Measurements from ENCODE around the gene EN1.

GRCh38 chr2:118841828-118842461, 5.5 kb downstream of the EN1 start:
- TF ChIP-seq CTCF (IDR thresholded peaks at IDR 0.05) = no peak
- TF ChIP-seq POLR2A (IDR thresholded peaks at IDR 0.05) = no peak
- no peak for TF ChIP-seq POLR2AphosphoS5 (IDR thresholded peaks at IDR 0.05; ENCODE audit: insufficient read depth in 1 of 2, low read depth in 1 of 2)

All from vagina (tissue), 2 donors.